Liver (tissue), 9 donors: ENCODE results near the gene KIAA0586. TPM values are rescaled to one million over a fixed set of nuclear protein-coding genes. Genes with fewer than 3 reads are reported as not detected.

Source experiments
- DNase-seq: peaks from one replicate; pipeline ENCODE4 v3.0.0-alpha.2; 2017; ENCODE audit warnings: low spot score
- H3K27ac ChIP-seq, 2 donors: one replicate each; pipeline ENCODE4 v1.7.0; 2013; ENCODE audit warnings: inconsistent platforms in 2 of 2, low read length in 2 of 2, control low read depth in 1 of 2, low read depth in 1 of 2, mild to moderate bottlenecking in 1 of 2
- H3K27me3 ChIP-seq, 4 donors: one replicate each; pipeline versions ENCODE4 v1.6.1 to v1.7.0; 2013; ENCODE audit warnings: low read length in 3 of 4, inconsistent platforms in 1 of 4, mild to moderate bottlenecking in 1 of 4, moderate library complexity in 1 of 4; ENCODE audit not compliant: control insufficient read depth in 4 of 4, insufficient read depth in 4 of 4
- H3K36me3 ChIP-seq, 4 donors: one replicate each; pipeline versions ENCODE4 v1.6.1 to v1.7.0; 2013; ENCODE audit warnings: low read length in 3 of 4, mild to moderate bottlenecking in 3 of 4, low read depth in 1 of 4, moderate library complexity in 1 of 4; ENCODE audit not compliant: control insufficient read depth in 4 of 4, insufficient read depth in 3 of 4
- H3K4me1 ChIP-seq, 4 donors: one replicate each; pipeline versions ENCODE4 v1.6.1 to v1.7.0; 2013; ENCODE audit warnings: low read length in 3 of 4, mild to moderate bottlenecking in 3 of 4, moderate library complexity in 1 of 4; ENCODE audit not compliant: control insufficient read depth in 4 of 4, insufficient read depth in 4 of 4
- H3K4me3 ChIP-seq, 3 donors: one replicate each; pipeline versions ENCODE4 v1.6.1 to v1.7.0; 2013; ENCODE audit warnings: low read length in 3 of 3, control low read depth in 1 of 3, low read depth in 1 of 3, mild to moderate bottlenecking in 1 of 3
- H3K9ac ChIP-seq, 2 donors: one replicate each; pipeline ENCODE4 v1.7.0; 2013; ENCODE audit warnings: low read length in 2 of 2, mild to moderate bottlenecking in 2 of 2, moderate library complexity in 2 of 2, control low read depth in 1 of 2, low read depth in 1 of 2
- H3K9me3 ChIP-seq, 4 donors: one replicate each; pipeline versions ENCODE4 v1.6.1 to v1.7.0; 2013; ENCODE audit warnings: low read length in 3 of 4; ENCODE audit not compliant: control insufficient read depth in 4 of 4
- GABPA ChIP-seq, 2 donors: IDR thresholded peaks in 1 of 2; conservative IDR thresholded peaks in 1 of 2; 2 replicates each; pipeline ENCODE4 v1.6.1; 2016; ENCODE audit warnings: antibody characterized with exemption in 2 of 2, mild to moderate bottlenecking in 1 of 2, moderate library complexity in 1 of 2
- HNF4A ChIP-seq, 2 donors: conservative IDR thresholded peaks; 2 replicates each; pipeline ENCODE4 v1.6.1; 2016; ENCODE audit warnings: antibody characterized with exemption in 2 of 2, mild to moderate bottlenecking in 2 of 2
- JUND ChIP-seq, 2 donors: IDR thresholded peaks; 2 replicates each; pipeline ENCODE4 v1.6.1; 2016; ENCODE audit warnings: antibody characterized with exemption in 2 of 2
- NR2F2 ChIP-seq: IDR thresholded peaks from 2 replicates; pipeline ENCODE4 v1.6.1; 2016; ENCODE audit warnings: antibody characterized with exemption
- RAD21 ChIP-seq, 2 donors: IDR thresholded peaks; 2 replicates each; pipeline ENCODE4 v1.6.1; 2016; ENCODE audit warnings: antibody characterized with exemption in 2 of 2, mild to moderate bottlenecking in 2 of 2
- SP1 ChIP-seq: IDR thresholded peaks from 2 replicates; pipeline ENCODE4 v1.6.1; 2018; ENCODE audit warnings: antibody characterized with exemption, mild to moderate bottlenecking
- WGBS: extraction: QIAGEN DNeasy Blood & Tissue Kit; methylation state at CpG from one replicate; pipeline ENCODE4 v1.1.7; 2013; 5-methylcytosine and 5-hydroxymethylcytosine counted together
- polyA plus RNA-seq, 2 donors: library from polyadenylated mRNA; stranded (reverse) in 1 of 2; unstranded in 1 of 2; fragments of 200-250 nt in 1 of 2; fragments of >200 nt in 1 of 2; fragmentation: Nextera tagmentation in 1 of 2; extraction: Ambion mirVana in 1 of 2; gene quantifications; one replicate each; pipeline versions ENCODE4 v1.2.1 to v1.2.3, GENCODE V29; 2013 to 2015
- total RNA-seq, 2 donors: library from RNA; depleted of rRNA; stranded (reverse); fragments of >200 nt; gene quantifications; one replicate each; pipeline ENCODE4 v1.2.3, GENCODE V29; 2014
- TF ChIP-seq, protein P1 (sequence below): IDR thresholded peaks from 2 replicates; pipeline ENCODE4 v1.6.1; 2016; ENCODE audit warnings: antibody characterized with exemption
- TF ChIP-seq, protein P2 (sequence below): fragments of 150-350 bp; IDR thresholded peaks from 2 replicates; pipeline ENCODE4 v1.5.1; 2017; ENCODE audit warnings: improper control_type of control experiment, low read depth, low read length; ENCODE audit not compliant: missing input control
- TF ChIP-seq, protein P3 (sequence below): IDR thresholded peaks from 2 replicates; pipeline ENCODE4 v1.6.1; 2016; ENCODE audit warnings: antibody characterized with exemption
- donor health status: healthy.
- donor health status: healthy.
- donor health status: healthy.
- donor health status: healthy.
- donor health status: healthy.

KIAA0586 gene
- total and polyA plus RNA-seq, 4 donors, result 3.6 to 18.2 (median 7.8) TPM

DNA sequence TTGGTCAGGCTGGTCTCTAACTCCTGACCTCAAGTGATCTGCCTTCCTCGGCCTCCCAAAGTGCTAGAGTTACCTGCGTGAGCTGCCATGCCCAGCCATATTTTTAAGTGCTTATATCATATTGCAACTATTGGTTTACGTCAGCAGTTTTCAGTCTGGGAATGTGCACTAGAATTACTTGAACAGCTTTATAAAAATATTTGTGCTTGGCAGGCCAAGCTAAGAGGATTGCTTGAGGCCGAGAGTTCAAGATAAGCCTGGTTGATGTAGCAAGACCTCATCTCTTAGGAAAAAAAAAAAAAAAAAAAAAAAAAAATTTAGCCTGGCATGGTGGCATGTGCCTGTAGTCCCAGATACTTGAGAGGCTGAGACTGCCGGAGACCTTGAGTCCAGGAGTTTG is 17.1 kb downstream of the KIAA0586 start:
- Histone ChIP-seq H3K27ac (no peak overlapping the region), H3K4me3 (no peak overlapping the region), H3K36me3 (peaks cover 3 to 33% (median 24%) of the 10 kb centered on the region in 4 donors), H3K9me3 (no peaks in the 10 kb centered on the region), H3K4me1 (no peaks in the 10 kb centered on the region), H3K9ac (no peak overlapping the region), H3K27me3 (no peaks in the 10 kb centered on the region)
- 93% methylated on average over 5 of the region's 5 CpGs for WGBS
- no peak for TF ChIP-seq RAD21 (IDR thresholded peaks at IDR 0.05)
- no peak for TF ChIP-seq JUND (IDR thresholded peaks at IDR 0.05)
- DNase-seq, result no peak

DNA sequence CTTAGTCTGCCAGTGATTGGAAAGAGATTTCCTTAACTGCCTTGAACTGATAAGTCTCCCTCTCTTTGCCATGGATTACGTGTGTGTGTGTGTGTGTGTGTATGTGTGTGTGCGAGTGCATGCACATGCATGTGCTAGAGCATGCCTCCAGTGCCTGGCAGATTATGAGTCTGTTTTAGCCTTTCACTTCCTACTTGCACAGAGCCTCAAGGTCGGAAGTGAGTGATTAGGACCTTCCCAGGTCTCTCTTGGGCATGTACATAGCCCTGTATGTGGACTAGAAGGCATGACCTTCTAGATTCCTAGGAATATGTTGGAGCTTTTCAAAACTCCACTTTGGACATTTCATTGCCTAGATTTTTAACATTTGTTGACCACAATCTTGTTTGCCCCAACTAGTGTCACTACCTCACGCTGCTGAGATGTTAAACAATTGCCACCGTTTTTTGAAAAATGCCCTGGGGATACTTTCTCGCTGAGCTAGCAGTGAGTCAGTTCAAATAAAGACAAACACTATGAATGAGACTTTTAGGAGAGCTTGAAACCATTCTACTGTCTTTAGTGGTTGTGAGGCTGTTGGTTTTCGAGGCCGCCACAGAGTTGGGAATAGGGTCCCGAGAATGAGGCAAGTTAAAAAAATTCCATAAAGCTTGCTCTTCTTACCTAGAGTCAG is 28.2 kb downstream of the KIAA0586 start:
- H3K36me3 ChIP-seq, result peaks cover 5 to 33% (median 27%) of the 10 kb centered on the region in 4 donors
- no peaks in the 10 kb centered on the region for H3K27me3 ChIP-seq
- no peak overlapping the region for H3K27ac ChIP-seq
- 98% methylated on average over 9 of the region's 9 CpGs for WGBS
- H3K9me3 ChIP-seq, result no peaks in the 10 kb centered on the region
- DNase-seq, result no peak
- H3K9ac ChIP-seq, result no peak overlapping the region
- no peaks in the 10 kb centered on the region for H3K4me1 ChIP-seq
- no peak overlapping the region for H3K4me3 ChIP-seq
- no peak for TF ChIP-seq NR2F2

DNA sequence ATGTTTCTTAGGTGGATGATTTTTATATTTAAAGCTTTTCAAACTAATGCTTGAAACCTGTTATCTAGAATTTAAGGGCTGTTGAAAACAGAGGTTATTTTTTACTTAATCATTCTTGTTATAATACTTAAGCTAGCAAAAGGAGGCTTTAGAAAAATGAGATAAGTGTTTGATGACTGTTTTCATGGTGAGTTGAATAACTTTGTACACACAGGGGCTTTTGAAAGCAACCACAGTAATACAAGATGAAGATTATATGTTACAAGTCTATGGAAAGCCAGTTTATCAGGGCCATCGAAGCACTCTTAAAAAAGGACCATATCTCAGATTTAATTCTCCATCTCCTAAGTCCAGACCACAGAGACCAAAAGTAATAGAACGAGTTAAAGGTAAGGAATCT is 33.3 kb downstream of the KIAA0586 start:
- 95% methylated on average over 2 of the region's 2 CpGs for WGBS
- Histone ChIP-seq H3K27ac (no peak overlapping the region), H3K27me3 (no peaks in the 10 kb centered on the region), H3K9ac (no peak overlapping the region), H3K4me1 (no peaks in the 10 kb centered on the region), H3K4me3 (no peak overlapping the region), H3K36me3 (peaks cover 4 to 42% (median 29%) of the 10 kb centered on the region in 4 donors), H3K9me3 (no peaks in the 10 kb centered on the region)
- no peak for DNase-seq
- TF ChIP-seq NR2F2 (no peak), GABPA (IDR thresholded peaks at IDR 0.05 in 1 of 2, conservative IDR thresholded peaks at IDR 0.05 in 1 of 2) (no peak), HNF4A (conservative IDR thresholded peaks at IDR 0.05) (no peak), SP1 (no peak)
- TF ChIP-seq, protein P1, sequence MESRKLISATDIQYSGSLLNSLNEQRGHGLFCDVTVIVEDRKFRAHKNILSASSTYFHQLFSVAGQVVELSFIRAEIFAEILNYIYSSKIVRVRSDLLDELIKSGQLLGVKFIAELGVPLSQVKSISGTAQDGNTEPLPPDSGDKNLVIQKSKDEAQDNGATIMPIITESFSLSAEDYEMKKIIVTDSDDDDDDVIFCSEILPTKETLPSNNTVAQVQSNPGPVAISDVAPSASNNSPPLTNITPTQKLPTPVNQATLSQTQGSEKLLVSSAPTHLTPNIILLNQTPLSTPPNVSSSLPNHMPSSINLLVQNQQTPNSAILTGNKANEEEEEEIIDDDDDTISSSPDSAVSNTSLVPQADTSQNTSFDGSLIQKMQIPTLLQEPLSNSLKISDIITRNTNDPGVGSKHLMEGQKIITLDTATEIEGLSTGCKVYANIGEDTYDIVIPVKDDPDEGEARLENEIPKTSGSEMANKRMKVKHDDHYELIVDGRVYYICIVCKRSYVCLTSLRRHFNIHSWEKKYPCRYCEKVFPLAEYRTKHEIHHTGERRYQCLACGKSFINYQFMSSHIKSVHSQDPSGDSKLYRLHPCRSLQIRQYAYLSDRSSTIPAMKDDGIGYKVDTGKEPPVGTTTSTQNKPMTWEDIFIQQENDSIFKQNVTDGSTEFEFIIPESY, result no peak
- TF ChIP-seq, protein P2, sequence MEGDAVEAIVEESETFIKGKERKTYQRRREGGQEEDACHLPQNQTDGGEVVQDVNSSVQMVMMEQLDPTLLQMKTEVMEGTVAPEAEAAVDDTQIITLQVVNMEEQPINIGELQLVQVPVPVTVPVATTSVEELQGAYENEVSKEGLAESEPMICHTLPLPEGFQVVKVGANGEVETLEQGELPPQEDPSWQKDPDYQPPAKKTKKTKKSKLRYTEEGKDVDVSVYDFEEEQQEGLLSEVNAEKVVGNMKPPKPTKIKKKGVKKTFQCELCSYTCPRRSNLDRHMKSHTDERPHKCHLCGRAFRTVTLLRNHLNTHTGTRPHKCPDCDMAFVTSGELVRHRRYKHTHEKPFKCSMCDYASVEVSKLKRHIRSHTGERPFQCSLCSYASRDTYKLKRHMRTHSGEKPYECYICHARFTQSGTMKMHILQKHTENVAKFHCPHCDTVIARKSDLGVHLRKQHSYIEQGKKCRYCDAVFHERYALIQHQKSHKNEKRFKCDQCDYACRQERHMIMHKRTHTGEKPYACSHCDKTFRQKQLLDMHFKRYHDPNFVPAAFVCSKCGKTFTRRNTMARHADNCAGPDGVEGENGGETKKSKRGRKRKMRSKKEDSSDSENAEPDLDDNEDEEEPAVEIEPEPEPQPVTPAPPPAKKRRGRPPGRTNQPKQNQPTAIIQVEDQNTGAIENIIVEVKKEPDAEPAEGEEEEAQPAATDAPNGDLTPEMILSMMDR, result no peak
- TF ChIP-seq, protein P3, sequence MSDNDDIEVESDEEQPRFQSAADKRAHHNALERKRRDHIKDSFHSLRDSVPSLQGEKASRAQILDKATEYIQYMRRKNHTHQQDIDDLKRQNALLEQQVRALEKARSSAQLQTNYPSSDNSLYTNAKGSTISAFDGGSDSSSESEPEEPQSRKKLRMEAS, result no peak
